Islet precursor cell (in vitro differentiated cells): ENCODE data around the gene DAZAP1.

ENCODE experiments used
- DNase-seq: peaks from one replicate; pipeline ENCODE4 v3.0.0-alpha.2; 2018

DAZAP1 gene

DNA sequence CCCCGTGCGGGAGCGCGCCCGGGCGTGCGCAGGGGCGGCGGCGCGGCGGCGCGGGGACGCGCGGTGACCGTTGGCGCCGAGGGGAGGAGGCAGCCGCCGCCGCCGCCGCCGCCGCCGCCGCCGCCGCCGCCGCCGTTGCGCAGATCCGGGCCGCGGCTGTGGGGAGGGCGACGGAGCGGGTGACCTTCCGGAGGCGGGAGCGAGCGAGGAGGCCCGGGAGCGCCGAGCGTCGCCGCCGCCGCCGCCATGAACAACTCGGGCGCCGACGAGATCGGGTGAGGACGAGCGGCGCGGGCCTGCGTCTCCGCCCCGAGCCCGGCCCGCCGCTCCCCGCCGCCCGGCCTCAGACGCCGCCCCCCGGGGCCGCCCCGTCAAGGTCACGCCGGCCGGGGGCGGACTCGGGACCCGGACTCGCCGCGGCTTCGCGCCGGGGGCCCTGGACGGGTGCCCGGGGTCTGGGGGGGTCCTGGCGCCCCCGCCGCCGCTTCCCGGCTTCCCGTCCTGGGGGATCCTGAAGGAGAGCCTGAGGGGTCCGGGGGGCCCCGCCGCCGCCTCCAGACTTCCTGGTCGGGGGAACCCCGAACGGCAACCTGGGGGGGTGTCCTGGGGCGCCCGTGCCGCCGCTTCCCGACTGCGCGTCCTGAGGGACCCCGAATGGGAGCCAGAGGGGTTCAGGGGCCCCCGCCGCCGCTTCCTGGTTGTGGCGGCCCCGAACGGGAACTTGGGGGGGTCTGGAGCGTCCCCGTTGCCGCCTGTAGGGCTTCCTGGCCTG is at the start of gene DAZAP1:
Gene DAZAP1, plus strand, starts transcription at position 59 of the 772 bp plus-strand sequence. Its CDS starts 188 bp downstream, at position 247.
- no peak for DNase-seq

DNA sequence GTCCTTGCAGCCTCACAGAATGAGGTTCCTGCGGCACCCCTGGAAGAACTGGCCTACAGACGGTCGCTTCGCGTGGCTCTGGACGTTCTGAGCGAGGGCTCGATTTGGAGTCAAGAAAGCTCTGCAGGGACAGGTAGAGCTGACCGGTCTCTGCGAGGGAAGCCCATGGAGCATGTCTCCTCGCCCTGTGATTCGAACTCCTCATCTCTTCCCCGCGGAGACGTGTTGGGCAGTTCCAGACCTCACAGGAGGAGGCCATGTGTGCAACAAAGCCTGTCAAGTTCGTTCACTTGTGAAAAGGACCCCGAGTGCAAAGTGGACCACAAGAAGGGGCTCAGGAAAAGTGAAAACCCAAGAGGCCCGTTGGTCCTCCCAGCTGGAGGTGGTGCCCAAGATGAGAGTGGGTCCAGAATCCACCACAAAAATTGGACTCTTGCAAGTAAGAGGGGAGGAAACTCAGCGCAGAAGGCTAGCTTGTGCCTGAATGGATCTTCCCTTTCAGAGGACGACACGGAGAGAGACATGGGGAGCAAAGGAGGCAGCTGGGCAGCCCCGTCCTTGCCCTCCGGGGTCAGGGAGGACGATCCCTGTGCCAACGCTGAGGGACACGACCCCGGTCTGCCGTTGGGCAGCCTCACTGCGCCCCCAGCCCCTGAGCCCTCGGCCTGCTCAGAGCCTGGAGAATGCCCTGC is 47.1 kb upstream of the DAZAP1 start:
- DNase-seq = no peak

DNA sequence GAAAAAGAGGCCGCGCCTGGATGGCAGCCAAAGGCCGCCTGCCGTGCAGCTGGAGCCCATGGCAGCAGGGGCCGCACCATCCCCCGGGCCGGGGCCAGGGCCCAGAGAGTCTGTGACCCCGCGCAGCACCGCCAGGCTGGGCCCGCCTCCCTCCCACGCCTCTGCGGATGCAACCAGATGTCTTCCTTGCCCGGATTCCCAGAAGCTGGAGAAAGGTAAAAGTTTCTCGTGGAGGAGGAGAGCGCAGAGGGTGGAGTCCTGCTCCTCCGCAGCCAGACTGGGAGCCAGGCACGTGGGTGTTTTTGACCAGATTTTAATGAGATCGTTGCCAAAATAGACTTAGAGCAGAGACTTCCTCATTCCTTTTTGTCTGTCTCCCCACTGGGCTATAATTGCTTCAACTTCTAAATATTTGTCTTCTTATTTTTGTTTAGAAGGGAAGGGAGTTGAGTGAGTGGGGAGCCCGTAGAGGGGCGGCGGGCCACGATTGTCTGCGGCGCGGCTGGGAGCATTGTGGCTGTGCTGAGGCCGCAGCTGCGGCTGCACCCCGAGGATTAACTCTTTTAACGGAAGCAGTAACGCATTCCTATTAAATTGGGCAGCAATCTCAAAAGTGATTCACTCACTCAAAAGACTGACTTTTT is 46.4 kb upstream of the DAZAP1 start:
- DNase-seq = no peak

DNA sequence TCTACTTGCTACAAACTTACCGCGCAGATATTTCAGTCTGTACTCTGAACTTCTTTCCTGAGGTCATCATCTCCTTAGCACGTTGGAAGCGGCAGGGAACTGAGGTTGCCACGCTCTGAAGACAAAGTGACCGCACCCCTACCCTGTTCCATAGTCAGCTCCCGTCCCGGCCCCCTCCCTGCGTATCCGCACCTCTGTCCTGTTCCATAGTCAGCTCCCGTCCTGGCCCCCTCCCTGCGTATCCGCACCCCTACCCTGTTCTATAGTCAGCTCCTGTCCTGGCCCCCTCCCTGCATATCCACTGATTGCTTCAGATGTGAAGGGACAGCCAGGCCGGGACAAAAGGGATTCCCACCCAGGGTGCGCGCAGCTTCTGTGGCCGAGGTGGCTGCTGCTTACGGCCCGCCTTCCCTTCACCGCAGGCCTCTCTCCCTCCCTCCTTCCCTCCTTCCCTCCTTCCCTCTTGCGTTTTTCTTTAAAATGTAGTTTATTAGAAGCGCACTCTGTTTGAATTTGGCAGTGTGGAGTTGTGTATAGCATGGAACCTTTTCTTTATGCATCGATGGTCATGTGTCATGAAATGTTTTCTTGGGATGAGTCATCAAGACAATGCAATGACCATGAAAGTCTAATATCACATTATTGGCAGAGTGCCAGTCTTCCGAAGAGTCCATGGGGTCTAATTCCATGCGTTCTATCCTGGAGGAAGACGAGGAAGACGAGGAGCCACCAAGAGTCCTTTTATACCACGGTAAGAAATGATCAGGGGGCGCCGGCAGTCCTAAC is 45.6 kb upstream of the DAZAP1 start:
- DNase-seq = no peak

DNA sequence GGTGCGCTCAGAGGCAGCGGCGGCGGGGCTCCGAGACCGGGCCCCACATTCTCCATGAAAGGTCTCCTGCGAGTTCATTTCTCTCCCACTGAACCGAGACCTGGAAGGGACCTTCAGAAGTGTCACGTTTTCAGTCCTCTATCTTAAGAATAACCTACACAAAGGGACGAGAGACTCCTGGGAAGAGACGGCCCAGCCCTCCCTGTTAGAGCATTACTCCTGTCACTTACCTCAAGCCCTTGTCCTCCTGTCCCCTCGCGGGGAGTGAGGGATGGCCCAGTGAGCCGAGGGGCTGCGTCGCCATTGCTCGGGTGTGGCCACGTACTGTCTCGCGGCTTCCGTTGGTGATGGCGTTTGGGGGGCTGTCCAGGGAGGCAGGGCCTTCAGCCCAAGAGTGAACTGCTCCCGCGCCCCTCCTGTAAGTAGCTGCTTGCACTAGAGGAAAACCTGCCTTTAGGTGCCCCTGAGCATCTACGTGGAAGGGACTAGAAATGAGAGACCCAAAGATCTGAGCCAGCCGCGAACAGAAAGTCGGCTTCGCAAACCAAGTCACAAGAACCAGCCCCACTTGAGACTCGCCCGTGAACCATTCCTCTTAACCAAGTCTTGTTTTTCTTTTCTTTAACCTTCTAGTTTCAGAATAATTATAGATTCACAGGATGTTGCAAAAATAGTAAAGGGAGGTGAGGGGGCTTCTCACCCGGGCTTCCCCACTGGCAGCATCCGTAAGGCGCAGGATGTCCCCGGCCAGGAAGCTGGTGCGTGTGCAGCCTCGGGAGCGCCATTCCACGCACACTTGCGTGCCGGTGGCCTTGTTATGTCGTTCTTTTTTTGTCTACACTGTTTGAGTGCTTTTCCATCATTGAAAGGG is 44.8 kb upstream of the DAZAP1 start:
- DNase-seq = no peak

DNA sequence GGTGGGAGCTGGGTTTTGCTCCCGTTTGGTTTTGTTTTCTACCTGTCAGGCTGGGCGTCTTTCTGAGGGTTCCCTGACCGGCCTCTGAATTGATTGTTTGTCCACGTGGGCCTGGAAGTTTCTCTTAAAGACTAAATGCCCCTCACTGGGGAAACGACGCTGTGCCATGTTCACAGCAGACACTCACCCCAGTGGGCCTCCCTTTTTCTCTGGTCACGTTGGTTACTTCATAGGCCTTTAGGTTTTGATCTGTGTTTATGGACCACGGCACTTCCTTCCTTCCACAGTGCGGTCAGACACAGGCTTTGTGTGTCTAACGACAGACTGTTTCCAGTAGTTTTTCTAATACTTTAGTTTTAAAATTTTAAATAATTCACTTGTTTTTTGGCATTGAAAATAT is 43.8 kb upstream of the DAZAP1 start:
- DNase-seq = no peak

DNA sequence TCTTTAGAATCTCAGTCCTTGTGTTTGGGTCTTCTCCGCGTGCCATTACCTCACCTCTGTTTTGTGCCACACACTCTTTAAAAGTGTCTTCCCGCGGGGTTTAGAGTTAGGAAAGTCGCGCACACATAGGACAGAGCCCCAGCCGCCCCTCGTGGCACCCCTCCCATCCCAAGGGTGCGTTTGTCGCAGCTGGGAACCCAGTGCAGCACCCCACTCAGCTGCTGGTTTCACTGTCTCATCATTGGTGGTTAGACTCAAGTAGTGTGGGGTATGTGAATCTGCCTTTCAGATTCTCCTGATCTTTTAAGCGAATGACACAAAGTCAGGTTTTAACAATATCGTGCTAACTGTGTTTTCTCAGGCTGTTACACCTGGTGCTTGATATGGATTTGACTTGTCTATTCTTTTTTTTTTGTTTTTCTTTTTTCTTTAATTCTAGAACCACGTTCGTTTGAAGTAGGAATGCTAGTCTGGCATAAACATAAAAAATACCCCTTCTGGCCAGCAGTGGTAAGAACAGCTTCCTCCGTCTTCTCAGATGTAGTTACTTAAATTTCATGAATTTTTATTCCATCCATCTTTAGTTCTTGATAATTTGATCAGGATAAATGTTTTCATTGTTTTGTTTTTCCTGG is 43.2 kb upstream of the DAZAP1 start:
- no peak for DNase-seq

DNA sequence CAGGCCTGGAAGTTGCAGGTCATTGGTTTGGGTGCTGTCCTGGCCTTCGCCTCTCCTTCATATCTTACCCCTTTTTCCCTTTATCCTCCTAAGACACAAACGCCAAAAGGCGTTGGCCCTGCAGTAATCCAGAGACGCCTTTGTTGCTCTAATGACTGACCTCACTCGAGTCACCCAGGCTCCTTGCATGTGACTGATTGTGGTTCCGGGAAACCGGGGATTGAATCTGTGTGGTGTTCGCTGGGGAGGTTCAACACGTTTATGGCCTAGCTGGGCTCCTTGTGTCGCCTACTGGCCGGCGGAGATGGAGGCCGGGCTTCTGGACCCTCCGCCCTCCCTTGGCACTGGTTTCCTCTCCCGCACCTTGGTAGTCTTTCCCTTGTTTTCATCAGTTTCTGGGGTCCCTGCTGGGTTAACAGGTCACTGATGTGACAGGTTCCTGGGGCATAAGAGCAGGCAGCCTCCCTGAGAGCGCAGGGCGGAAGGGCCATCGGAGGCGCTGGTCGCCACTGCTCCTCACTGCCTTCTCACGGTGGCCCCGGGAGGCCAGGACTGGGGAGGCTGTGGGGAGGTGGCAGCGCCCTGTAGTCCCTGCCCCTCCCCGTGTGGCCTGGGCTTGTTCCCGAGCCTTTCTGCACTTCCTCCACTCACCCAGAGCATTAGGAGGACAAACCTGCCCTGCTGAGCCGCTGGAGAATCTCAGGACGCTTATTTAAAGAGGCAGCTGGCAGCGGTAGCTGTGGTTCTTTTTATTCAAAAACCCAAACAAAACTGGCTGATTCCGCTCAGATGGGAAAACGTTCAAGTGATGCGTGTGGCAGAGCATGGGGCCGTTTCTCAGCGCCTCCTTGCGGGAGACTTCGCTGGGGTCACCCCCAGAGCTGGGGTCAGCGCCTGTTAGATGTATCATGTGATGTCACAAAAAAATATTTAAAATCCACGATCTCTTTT is 41.8 kb upstream of the DAZAP1 start:
- DNase-seq = no peak

DNA sequence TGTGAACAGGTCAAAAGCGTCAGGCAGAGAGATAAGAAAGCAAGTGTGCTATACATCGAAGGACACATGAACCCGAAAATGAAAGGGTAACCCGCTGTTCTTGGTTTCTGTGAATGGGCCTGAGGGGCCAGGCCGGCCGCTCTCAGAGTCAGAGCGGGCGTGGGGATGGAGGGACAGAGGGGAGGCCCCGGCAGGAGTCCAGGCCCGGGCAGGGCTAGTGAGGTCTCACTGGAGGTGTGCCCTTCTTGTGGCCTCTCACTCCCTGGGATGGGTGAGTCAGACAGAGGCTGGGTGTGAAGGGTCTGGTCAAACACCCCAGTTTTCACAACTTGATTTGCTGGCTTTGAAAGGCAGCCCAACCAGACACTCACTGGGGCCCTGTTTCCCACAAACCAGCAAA is 41.1 kb upstream of the DAZAP1 start:
- no peak for DNase-seq

DNA sequence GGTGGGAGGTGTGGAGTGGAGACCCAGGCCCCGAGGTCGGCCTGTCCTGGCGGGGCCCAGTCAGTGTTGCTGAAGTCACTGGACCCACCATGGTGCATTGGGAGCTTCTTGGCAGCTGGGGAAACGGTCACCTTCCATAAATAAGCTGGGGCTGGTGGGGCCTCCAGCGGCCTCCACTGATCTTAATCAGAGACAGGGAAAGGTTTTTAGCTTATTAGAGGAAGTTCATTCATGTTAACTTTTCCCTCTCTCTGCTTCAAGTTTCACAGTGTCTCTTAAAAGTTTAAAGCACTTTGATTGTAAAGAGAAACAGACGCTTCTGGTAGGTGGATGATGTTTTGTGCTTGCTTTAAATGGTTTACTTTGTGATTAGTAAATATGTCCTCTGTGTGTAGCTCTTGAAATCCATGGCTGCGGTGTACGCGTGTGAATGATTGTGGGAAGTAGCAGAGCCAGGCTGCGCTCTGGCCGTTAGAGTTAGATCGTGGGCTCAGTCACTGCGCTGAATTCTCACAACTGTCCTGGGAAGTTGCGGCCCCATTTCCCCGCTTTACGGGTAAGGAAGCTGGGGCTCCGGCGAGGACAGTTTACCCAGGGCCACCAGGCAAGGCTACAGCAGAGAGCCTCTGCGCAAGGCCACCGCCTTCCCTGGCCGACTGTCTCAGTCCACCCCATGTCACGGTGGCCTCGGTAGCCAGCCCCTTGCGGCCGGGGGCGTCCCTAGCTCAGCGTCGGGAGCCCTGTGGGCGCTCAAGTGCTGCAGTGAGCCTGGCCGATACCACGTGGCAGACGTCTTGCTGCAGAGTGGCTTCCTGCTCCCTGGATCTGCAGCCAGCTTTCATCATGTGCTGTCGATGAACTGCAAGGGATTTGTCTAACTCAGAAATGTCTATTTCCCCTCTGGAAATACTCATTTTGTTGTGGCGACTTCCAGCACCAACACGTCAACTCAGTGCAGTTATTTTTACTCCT is 40.2 kb upstream of the DAZAP1 start:
- no peak for DNase-seq

DNA sequence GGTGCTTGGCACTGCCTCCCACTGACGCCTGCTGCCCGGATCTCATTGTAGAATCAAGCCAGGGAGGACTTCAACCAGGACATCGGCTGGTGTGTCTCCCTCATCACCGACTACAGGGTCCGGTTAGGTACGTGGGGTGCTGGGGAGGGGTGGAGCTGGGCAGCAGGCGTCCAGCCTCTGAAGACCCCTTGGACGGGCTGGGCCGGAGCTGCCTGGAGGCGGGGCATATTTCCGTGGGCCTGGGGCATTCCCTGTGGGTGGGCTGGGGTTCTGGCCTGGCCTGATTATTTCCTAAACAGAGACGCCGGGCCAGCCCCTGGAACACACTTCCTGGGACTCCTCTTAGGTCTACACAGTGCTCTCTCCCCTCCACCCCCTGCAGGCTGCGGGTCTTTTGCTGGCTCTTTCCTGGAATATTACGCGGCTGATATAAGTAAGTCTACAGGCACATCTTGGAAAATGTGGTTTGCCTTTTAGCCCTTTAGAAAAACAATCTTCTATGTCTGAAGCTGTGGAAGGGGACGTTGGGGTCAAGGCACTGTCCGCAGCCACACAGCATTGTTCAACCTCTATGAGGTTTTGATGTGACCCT is 38.1 kb upstream of the DAZAP1 start:
- DNase-seq = no peak

DNA sequence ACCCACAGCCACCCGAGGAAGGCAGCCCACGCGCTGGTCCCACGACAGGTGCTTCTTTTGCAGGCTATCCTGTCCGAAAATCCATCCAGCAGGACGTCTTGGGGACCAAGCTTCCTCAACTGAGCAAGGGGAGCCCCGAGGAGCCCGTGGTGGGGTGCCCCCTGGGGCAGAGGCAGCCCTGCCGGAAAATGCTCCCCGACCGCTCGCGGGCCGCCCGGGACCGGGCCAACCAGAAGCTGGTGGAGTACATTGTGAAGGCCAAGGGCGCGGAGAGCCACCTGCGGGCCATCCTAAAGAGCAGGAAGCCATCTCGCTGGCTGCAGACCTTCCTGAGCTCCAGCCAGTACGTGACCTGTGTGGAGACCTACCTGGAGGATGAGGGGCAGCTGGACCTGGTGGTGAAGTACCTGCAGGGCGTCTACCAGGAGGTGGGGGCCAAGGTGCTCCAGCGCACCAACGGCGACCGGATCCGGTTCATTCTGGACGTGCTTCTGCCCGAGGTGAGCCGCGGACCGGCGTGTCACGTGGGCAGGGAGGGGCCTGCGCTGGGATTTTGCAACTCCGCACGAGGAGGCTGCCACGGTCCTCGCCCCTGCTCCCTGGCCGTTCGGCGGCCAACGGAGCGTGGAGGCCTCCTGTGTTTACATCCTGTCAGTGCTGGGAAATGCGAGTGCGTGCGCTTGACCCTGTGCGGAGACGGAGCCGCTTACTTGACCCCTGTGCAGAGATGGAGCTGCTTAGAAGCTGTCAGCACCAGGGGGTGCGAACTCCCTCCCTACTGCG is 36.6 kb upstream of the DAZAP1 start:
- no peak for DNase-seq

DNA sequence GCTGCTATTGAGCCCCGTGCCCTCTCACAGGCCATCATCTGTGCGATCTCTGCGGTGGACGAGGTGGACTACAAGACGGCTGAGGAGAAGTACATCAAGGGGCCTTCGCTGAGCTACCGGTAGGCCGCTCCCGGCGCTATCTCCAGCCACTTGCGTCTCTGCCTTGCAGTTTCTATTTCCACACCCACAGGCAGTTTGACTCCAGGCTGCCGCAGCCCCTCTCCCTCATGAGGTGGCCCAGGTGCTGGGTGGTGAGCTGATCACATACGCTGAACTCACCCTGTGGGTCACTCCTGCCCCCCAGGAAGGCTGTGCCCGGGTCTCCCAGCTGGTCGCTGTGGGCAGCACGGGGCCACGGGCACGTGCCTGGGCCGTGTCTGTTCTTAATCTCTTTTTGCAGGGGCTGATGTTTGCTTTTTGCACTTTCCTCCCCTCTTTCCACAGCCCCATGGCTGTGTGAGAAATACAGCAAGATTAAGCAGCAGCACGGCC is 34.3 kb upstream of the DAZAP1 start:
- no peak for DNase-seq

DNA sequence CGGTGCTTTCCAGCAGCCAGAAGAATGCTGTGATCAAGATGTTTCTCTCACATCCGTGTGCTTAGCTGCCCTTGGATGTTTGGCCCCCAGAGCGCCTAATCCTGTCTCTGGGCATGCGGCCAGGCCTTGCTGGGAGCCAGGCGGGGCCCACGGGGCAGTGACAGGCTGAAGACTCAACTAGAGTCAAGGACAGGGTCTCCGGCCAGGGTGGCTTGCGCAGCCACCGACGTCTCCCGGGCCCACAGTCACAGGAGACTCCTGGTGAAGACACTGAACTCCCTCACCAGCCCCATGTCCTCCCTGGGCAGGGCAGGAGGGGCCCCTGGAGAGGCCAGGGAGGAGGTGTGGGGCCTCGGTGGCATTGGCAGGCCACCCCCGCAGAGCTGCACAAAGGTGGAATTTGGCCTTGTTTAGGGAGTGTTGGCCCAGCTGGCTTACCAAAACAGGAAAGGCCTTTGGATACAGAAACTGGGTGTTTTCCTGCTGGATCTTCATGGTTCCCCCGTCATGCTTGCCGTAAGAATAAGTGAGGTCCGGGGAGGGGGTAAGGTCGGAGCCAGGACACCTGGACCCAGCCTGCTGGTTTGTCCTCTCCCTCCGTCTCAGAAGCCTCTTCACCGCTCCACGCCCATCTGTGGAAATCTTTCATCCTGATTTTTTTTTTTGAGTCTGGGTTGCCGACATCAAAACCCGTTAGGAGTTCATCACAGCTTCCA is 33.7 kb upstream of the DAZAP1 start:
- no peak for DNase-seq

DNA sequence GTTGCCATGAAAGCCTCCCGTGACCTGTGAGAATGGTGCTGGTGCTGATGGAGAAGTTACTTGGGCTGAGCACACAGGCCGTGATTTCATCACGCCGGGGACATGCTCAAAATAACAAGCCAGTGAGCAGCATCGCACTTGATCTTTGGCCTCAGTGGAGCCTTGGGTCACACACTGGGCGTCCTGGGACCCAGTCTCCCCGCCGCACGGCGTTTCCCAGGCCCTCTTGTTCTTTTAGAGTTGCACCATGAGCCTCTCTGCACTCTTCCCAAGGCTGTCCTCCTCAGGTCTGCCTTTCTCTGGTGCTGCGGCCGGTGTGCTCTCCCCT is 33.2 kb upstream of the DAZAP1 start:
- no peak for DNase-seq

DNA sequence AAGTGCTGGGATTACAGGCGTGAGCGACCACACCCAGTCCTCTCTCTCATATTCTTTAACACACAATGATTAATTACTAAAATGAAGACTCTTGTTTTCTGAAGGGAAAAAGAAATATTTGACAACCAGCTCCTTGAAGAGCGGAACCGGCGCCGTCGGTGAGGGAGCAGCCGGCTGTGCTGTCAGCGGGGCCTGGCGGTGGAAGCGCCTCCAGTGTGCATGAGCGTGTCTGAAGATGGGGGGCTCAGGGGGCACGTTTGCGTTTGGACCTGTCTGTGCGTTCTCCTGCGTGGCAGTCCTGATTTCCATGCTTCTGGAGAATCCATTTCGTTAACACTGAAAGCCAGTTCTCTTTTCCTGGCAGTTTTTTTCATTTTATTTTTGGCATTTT is 31.0 kb upstream of the DAZAP1 start:
- DNase-seq = no peak
